HCT116 (cell line): ENCODE measurements around the gene TBCD. TPM values are rescaled to one million over a fixed set of nuclear protein-coding genes. Genes with fewer than 3 reads are reported as not detected.

Source experiments
- ATAC-seq: fragments of 200-7000 bp; cut with Tn5 transposase; 2 replicates; pipeline ENCODE4 v1.9.1; 2020; ENCODE audit warnings: mild to moderate bottlenecking, moderate library complexity
- BruUV-seq: library from RNA; stranded (reverse); fragments of 400-500 nt; replicated peaks from 2 replicates; lab custom pipeline; 2021; lab: Mats Ljungman, UMichigan
- CTCF ChIA-PET: fragments of 300-600 bp; sonication (Branson Sonifier 250); formaldehyde crosslinking; loops from one replicate; lab custom pipeline; 2021; ENCODE audit warnings: antibody characterized with exemption; lab: Charles Lee
- POLR2A ChIA-PET: fragments of 300-600, 350-600 bp; sonication (Branson Sonifier 250); formaldehyde crosslinking; loops from one replicate; lab custom pipeline; 2021; ENCODE audit warnings: antibody characterized with exemption; lab: Charles Lee
- RAD21 ChIA-PET, 2 experiments: fragments of 300-600 bp; sonication (Branson Sonifier 250); formaldehyde crosslinking; loops; one replicate each; lab custom pipeline; 2023; ENCODE audit warnings: low total read pairs in 2 of 2; ENCODE audit not compliant: uncharacterized antibody in 2 of 2, unreplicated experiment in 2 of 2, low non-redundant PET in 1 of 2; lab: Charles Lee
- DNase-seq: peaks from one replicate; pipeline ENCODE4 v3.0.0-alpha.2; 2010; ENCODE audit warnings: low read depth, low spot score
- H2AFZ ChIP-seq: fragments of 200-600 bp; shearing (Covaris generic), sonication (generic); 2 replicates; pipeline ENCODE4 v1.6.1; 2017; ENCODE audit warnings: low read depth, mixed run types, mixed read lengths, antibody characterized with exemption, low read length; ENCODE audit not compliant: poor library complexity, severe bottlenecking
- H3K27ac ChIP-seq: 2 replicates; pipeline ENCODE4 v1.5.1; 2012; ENCODE audit warnings: low read depth, low read length
- H3K27me3 ChIP-seq: fragments of 200-600 bp; sonication (generic); 2 replicates; pipeline ENCODE4 v1.6.1; 2016; ENCODE audit warnings: mixed run types, low read length, mixed read lengths; ENCODE audit not compliant: insufficient read depth
- H3K36me3 ChIP-seq, 2 experiments: fragments of 200-500 bp in 1 of 2; fragments of 200-600 bp in 1 of 2; sonication (Bioruptor generic) in 1 of 2; sonication (generic) in 1 of 2; 2 replicates each; pipeline versions ENCODE4 v1.5.1 to v1.6.1; 2014 to 2016; ENCODE audit warnings: low read length in 2 of 2, inconsistent platforms in 1 of 2, mixed read lengths in 1 of 2, mixed run types in 1 of 2; ENCODE audit not compliant: insufficient read depth in 2 of 2, control insufficient read depth in 1 of 2
- H3K4me1 ChIP-seq, 2 experiments: fragments of 200-600 bp in 1 of 2; sonication (generic) in 1 of 2; 2 replicates each; pipeline versions ENCODE4 v1.5.1 to v1.6.1; 2012 to 2017; ENCODE audit warnings: low read length in 2 of 2, inconsistent platforms in 1 of 2, mild to moderate bottlenecking in 1 of 2, mixed read lengths in 1 of 2, mixed run types in 1 of 2, moderate library complexity in 1 of 2; ENCODE audit not compliant: insufficient read depth in 2 of 2, control insufficient read depth in 1 of 2
- H3K4me2 ChIP-seq: fragments of 200-600 bp; sonication (generic); 2 replicates; pipeline ENCODE4 v1.6.1; 2017; ENCODE audit warnings: mixed run types, low read length, mixed read lengths
- H3K4me3 ChIP-seq, 2 experiments: fragments of 200-600 bp in 1 of 2; sonication (generic) in 1 of 2; replicated peaks in 1 of 2; 2 replicates each; pipeline ENCODE4 v1.5.1; 2011 to 2016; ENCODE audit warnings: low read length in 2 of 2, control low read depth in 1 of 2, low read depth in 1 of 2, mild to moderate bottlenecking in 1 of 2, mixed read lengths in 1 of 2, mixed run types in 1 of 2
- H3K79me2 ChIP-seq: fragments of 200-600 bp; sonication (generic); 2 replicates; pipeline ENCODE4 v1.6.1; 2017; ENCODE audit warnings: mild to moderate bottlenecking, mixed run types, low read length, moderate library complexity, mixed read lengths; ENCODE audit not compliant: insufficient read depth
- H3K9ac ChIP-seq: fragments of 200-600 bp; sonication (generic); 2 replicates; pipeline ENCODE4 v1.6.1; 2016; ENCODE audit warnings: low read length, mixed read lengths
- H3K9me2 ChIP-seq: fragments of 200-600 bp; sonication (generic), shearing (Covaris generic); 2 replicates; pipeline ENCODE4 v1.6.1; 2017; ENCODE audit warnings: mixed run types, mild to moderate bottlenecking, moderate library complexity; ENCODE audit not compliant: insufficient read depth
- H3K9me3 ChIP-seq, 2 experiments: fragments of 200-500 bp in 1 of 2; fragments of 200-600 bp in 1 of 2; sonication (Bioruptor generic) in 1 of 2; sonication (generic) in 1 of 2; 2 replicates each; pipeline ENCODE4 v1.6.1; 2014 to 2017; ENCODE audit warnings: low read length in 2 of 2, mixed read lengths in 2 of 2, inconsistent platforms in 1 of 2, low read depth in 1 of 2, mild to moderate bottlenecking in 1 of 2, mixed run types in 1 of 2, moderate library complexity in 1 of 2; ENCODE audit not compliant: control insufficient read depth in 1 of 2, insufficient read depth in 1 of 2
- H4K20me1 ChIP-seq: fragments of 200-600 bp; sonication (generic), shearing (Covaris generic); 2 replicates; pipeline ENCODE4 v1.6.1; 2017; ENCODE audit warnings: mixed run types, mild to moderate bottlenecking, moderate library complexity; ENCODE audit not compliant: insufficient read depth
- ATF3 ChIP-seq: IDR thresholded peaks from 2 replicates; pipeline ENCODE4 v1.6.1; 2012
- CBX3 ChIP-seq: IDR thresholded peaks from 2 replicates; pipeline ENCODE4 v1.6.1; 2012; ENCODE audit warnings: low read depth
- CEBPB ChIP-seq: IDR thresholded peaks from 2 replicates; pipeline ENCODE4 v1.6.1; 2012; ENCODE audit warnings: low read depth
- ELF1 ChIP-seq: IDR thresholded peaks from 2 replicates; pipeline ENCODE4 v1.6.1; 2012; ENCODE audit warnings: low read depth, borderline replicate concordance
- EZH2phosphoT487 ChIP-seq: fragments of 200-600 bp; IDR thresholded peaks from 2 replicates; pipeline ENCODE4 v1.6.1; 2018; ENCODE audit warnings: antibody characterized with exemption, borderline replicate concordance
- MAX ChIP-seq: IDR thresholded peaks from 2 replicates; pipeline ENCODE4 v1.6.1; 2012
- POLR2A ChIP-seq: IDR thresholded peaks from 2 replicates; pipeline ENCODE4 v1.7.0; 2011; ENCODE audit warnings: borderline replicate concordance; ENCODE audit not compliant: insufficient read depth, insufficient read length; ENCODE audit errors: extremely low read depth
- POLR2AphosphoS5 ChIP-seq: IDR thresholded peaks from 2 replicates; pipeline ENCODE4 v1.6.1; 2011; ENCODE audit warnings: mild to moderate bottlenecking, low read depth, low read length, moderate library complexity
- RAD21 ChIP-seq: IDR thresholded peaks from 2 replicates; pipeline ENCODE4 v1.6.1; 2012; ENCODE audit warnings: low read depth, mild to moderate bottlenecking
- SIN3A ChIP-seq: IDR thresholded peaks from 2 replicates; pipeline ENCODE4 v1.6.1; 2012; ENCODE audit warnings: low read depth
- SP1 ChIP-seq: IDR thresholded peaks from 2 replicates; pipeline ENCODE4 v1.6.1; 2012; ENCODE audit warnings: low read depth
- SRF ChIP-seq: IDR thresholded peaks from 2 replicates; pipeline ENCODE4 v1.6.1; 2012; ENCODE audit warnings: low read depth
- TCF7L2 ChIP-seq: IDR thresholded peaks from 2 replicates; pipeline ENCODE4 v1.7.0; 2011; ENCODE audit warnings: borderline replicate concordance, inconsistent platforms; ENCODE audit not compliant: insufficient read depth, insufficient read length; ENCODE audit errors: extremely low read depth
- YY1 ChIP-seq: IDR thresholded peaks from 2 replicates; pipeline ENCODE4 v1.6.1; 2011; ENCODE audit warnings: low read length, low read depth, moderate library complexity, mild to moderate bottlenecking; ENCODE audit not compliant: insufficient replicate concordance; ENCODE audit errors: extremely low read depth
- ZNF274 ChIP-seq: fragments of 200-500 bp; sonication (Bioruptor generic); IDR thresholded peaks from 2 replicates; pipeline ENCODE4 v1.6.1; 2014; ENCODE audit warnings: mild to moderate bottlenecking, low read depth, low read length, inconsistent platforms
- intact Hi-C: fragments of 100-400 bp; cut with micrococcal nuclease; formaldehyde crosslinking; loops from 2 replicates; pipeline ENCODE4 v1.10.0; 2022
- total RNA-seq: library from RNA; stranded (reverse); gene quantifications from one replicate; pipeline ENCODE4 v1.2.1, GENCODE V29; 2021; ENCODE audit not compliant: unreplicated experiment

TBCD gene
- total RNA-seq, 1 experiment from 2014 or later: 152 TPM

GRCh38 chr17:82895087-82895486 is 143.2 kb downstream of the TBCD start:
- BruUV-seq: no TSS peak
- Histone ChIP-seq H3K27ac (no peak overlapping the region), H2AFZ (no peak overlapping the region), H3K9me2 (no peaks in the 10 kb centered on the region), H3K4me1 (peaks cover 0 to 3% of the 10 kb centered on the region in 2 experiments; a peak in 2 of 4 replicates), H3K9me3 (no peaks in the 10 kb centered on the region), H3K4me3 (no peak overlapping the region), H3K27me3 (no peaks in the 10 kb centered on the region), H4K20me1 (no peaks in the 10 kb centered on the region), H3K36me3 (no peaks in the 10 kb centered on the region; a peak in 1 of 4 replicates), H3K9ac (no peak overlapping the region), H3K79me2 (no peaks in the 10 kb centered on the region; the same call in 1 of the 2 replicates), H3K4me2 (no peak overlapping the region)
- intact Hi-C loops: no loop called here
- TF ChIP-seq ATF3: no peak
- no peak for TF ChIP-seq CEBPB
- no peak for TF ChIP-seq SRF
- no peak for TF ChIP-seq EZH2phosphoT487
- TF ChIP-seq ZNF274: no peak
- no peak for TF ChIP-seq TCF7L2
- no peak for TF ChIP-seq CBX3
- ChIA-PET CTCF (no interaction called here), RAD21 (no interaction called here), POLR2A (no interaction called here)
- no peak for ATAC-seq
- DNase-seq: no peak

GRCh38 chr17:82896071-82897000 is 144.5 kb downstream of the TBCD start:
- CTCF ChIA-PET: no interaction called here
- no peaks in the 10 kb centered on the region for H3K27me3 ChIP-seq
- peaks cover 0 to 7% of the 10 kb centered on the region in 2 experiments; a peak in 1 of 4 replicates for H3K36me3 ChIP-seq
- intact Hi-C loops: no loop called here
- RAD21 ChIA-PET: no interaction called here
- H3K79me2 ChIP-seq: no peaks in the 10 kb centered on the region; the same call in 1 of the 2 replicates
- ATAC-seq (no peak), DNase-seq (no peak)
- BruUV-seq: no TSS peak
- no peaks in the 10 kb centered on the region for H3K4me1 ChIP-seq
- H3K9me2 ChIP-seq: no peaks in the 10 kb centered on the region
- POLR2A ChIA-PET: no interaction called here
- no peaks in the 10 kb centered on the region for H4K20me1 ChIP-seq
- no peak overlapping the region for H3K27ac ChIP-seq
- no peak for TF ChIP-seq SIN3A
- TF ChIP-seq TCF7L2: no peak
- no peak for TF ChIP-seq YY1
- no peak for TF ChIP-seq SRF
- no peak for TF ChIP-seq POLR2A
- TF ChIP-seq CBX3: no peak
- TF ChIP-seq EZH2phosphoT487: no peak
- TF ChIP-seq ATF3: no peak
- no peak for TF ChIP-seq ELF1
- TF ChIP-seq SP1: no peak
- no peak for TF ChIP-seq POLR2AphosphoS5
- no peak for TF ChIP-seq RAD21
- TF ChIP-seq MAX: no peak
- H3K4me3 ChIP-seq: no peak overlapping the region
- no peak overlapping the region for H2AFZ ChIP-seq
- H3K4me2 ChIP-seq: no peak overlapping the region
- H3K9ac ChIP-seq: no peak overlapping the region
- no peaks in the 10 kb centered on the region for H3K9me3 ChIP-seq
